ENCODE results near the gene TMC3.
"Not testable (repeated sequence)": the region's sequence is repeated elsewhere in the genome, so short reads cannot be mapped to it uniquely, and the experiment has no call there.

TMC3 gene

GRCh38 chr15:81341351-81341750, 32.7 kb downstream of the TMC3 start:
- DNase-seq = no peak

- DNase-seq = no peak
Measured at GRCh38 chr15:81339851-81340250, 34.2 kb downstream of the TMC3 start.

GRCh38 chr15:81339321-81339720, 34.7 kb downstream of the TMC3 start:
- no peak for DNase-seq

- DNase-seq = no peak
Measured at GRCh38 chr15:81338170-81339007, 35.6 kb downstream of the TMC3 start.

GRCh38 chr15:81337713-81338157, 36.3 kb downstream of the TMC3 start:
- no peak for DNase-seq

GRCh38 chr15:81337241-81337640, 36.8 kb downstream of the TMC3 start:
- no peak for DNase-seq

GRCh38 chr15:81336568-81336967, 37.4 kb downstream of the TMC3 start:
- DNase-seq = no peak

GRCh38 chr15:81335631-81336030, 38.4 kb downstream of the TMC3 start:
- no peak for DNase-seq

GRCh38 chr15:81334768-81335435, 39.1 kb downstream of the TMC3 start:
- no peak for DNase-seq

- DNase-seq = no peak
Measured at GRCh38 chr15:81333363-81333762, 40.6 kb downstream of the TMC3 start.

- DNase-seq = no peak
Measured at GRCh38 chr15:81332326-81332725, 41.7 kb downstream of the TMC3 start.

GRCh38 chr15:81331600-81331999, 42.4 kb downstream of the TMC3 start:
- no peak for DNase-seq

- DNase-seq = not testable (repeated sequence)
Measured at GRCh38 chr15:81331141-81331540, 42.9 kb downstream of the TMC3 start.

- no peak for DNase-seq
Measured at GRCh38 chr15:81330366-81331090, 43.5 kb downstream of the TMC3 start.

GRCh38 chr15:81329446-81329845, 44.6 kb downstream of the TMC3 start:
- DNase-seq = no peak

- no peak for DNase-seq
Measured at GRCh38 chr15:81327516-81327915, 46.5 kb downstream of the TMC3 start.

- DNase-seq = no peak
Measured at GRCh38 chr15:81326466-81327212, 47.4 kb downstream of the TMC3 start.

- peak; percentile 50 for DNase-seq
Measured at GRCh38 chr15:81323944-81324881, 49.8 kb downstream of the TMC3 start, which contains the start of gene STARD5. STARD5 (minus strand) TSS chr15:81324141; CDS start chr15:81324099, 42 bp downstream.

GRCh38 chr15:81323559-81323943, 50.5 kb downstream of the TMC3 start:
- no peak for DNase-seq

GRCh38 chr15:81322676-81323253, 51.2 kb downstream of the TMC3 start:
- no peak for DNase-seq

GRCh38 chr15:81321667-81322066, 52.3 kb downstream of the TMC3 start:
- no peak for DNase-seq

Data from SIG-M5 (cell line).